ENCODE data around the gene PEX16.

The PEX16 gene

DNA sequence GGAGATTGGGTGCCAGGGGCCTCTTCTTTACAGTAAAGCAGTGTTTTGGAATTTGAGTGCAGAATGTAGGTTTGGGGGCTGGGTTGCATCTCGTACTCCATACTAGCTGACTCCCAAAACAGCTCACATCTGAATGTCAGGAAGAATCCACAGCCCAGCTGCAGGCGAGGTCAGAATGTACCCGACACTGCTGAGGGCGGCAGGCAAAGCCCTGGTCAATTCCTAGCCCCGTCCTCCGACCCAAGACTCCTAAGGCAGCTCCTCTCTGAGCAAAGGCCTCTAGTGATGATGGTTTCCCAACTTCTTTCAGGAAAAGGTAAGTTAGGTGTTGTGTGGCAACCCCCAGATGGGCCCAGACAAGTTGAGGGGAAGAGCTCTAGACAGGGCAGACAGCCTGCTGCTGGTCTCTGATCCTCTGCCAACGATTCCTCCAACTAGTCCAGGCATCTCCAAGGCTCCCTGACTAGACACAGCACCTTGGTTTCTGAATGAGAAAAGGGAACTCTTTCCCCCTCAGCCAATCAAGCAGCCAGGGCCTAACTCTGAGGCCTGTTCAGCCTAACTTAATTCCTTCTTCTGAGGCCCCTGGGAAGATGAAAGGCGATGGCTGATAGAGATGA, 13.4 kb upstream of the PEX16 start:
- DNase-seq = no peak

GRCh38 chr11:45930031-45930794, 12.5 kb upstream of the PEX16 start:
- no peak for DNase-seq

DNA sequence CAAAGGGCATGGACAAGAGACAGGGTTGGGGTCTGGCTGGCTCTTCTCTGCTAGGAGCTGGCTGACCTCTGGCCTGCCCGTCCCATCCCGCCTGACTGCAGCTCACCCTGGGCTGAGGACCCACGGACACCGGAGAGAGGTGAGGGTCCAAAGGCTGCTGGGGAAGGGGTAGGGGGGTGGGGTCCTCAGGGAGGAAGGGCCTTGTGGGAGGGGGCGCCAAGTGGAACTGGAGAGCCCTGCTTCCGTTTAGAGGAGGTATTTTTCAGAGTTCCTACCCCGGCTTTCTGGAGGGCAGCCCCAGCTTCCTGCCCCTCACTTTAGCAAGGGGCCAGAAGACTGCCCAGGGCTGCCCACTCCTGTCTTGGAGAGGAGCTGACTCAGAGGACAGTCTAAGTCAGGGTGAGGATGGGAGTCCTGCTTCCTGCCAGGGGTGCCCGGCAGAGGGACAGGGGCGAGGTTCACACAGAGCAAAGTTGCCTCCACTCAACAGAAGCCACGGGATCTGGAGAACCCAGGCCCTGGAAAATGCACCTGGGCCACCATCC, 11.9 kb upstream of the PEX16 start:
- no peak for DNase-seq

DNA sequence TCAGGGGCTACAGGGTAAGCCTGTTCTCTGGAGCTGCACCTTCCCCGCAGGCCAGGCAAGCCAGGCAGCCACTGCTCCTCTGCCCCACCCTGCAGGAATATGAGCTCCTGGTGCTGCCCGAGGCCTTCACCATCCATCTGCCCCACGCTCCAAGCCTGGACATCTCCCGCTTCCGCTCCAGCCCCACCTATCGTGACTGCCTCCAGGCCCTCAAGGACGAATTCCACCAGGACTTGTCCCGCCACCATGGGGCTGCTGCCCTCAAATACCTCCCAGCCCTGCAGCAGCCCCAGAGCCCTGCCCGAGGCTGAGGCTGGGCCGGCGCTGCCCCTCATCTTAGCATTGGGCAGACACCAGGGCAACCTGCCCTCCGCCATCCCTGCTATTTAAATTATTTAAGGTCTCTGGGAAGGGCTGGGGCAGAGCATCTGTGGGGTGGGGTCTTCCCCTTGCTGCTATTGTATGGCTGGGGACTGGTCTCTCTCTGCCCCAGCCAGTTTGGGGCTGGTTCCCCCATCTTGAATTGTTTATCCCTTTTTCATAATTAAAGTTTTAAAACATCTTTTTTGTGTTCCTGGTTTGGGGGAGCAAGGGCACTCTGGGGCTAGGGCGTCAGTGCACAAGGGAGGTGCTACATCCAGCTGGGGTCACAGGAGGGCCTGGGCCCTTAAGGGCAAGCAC, 11.0 kb upstream of the PEX16 start:
- DNase-seq = no peak

DNA sequence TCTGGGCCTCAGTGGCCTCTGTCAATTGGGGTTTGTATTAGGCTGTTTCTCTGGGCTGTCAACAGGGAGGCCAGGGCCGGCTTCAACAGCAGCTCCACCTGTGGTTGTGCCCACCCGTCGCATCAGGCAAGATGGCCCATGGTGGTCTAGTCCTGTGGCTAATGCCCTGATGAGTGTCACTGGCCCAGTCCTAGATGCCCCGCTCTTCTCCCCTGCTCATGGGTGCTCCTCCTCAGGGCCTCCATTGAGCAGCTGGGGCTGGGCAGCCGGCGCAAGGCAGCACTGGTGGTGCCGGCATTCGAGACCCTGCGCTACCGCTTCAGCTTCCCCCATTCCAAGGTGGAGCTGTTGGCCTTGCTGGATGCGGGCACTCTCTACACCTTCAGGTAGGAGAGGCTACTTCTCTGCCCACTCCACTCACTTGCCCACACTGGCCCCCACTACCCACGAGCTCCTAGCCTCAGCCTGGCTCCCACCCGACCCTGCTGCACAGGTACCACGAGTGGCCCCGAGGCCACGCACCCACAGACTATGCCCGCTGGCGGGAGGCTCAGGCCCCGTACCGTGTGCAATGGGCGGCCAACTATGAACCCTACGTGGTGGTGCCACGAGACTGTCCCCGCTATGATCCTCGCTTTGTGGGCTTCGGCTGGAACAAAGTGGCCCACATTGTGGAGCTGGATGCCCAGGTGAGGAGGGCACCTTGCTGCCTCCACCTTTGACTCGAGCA, 10.2 kb upstream of the PEX16 start:
- no peak for DNase-seq

- no peak for DNase-seq
These were observed 9.6 kb upstream of the PEX16 start for GRCh38 chr11:45927332-45927683.

GRCh38 chr11:45926536-45927331, 9.1 kb upstream of the PEX16 start:
- no peak for DNase-seq

DNA sequence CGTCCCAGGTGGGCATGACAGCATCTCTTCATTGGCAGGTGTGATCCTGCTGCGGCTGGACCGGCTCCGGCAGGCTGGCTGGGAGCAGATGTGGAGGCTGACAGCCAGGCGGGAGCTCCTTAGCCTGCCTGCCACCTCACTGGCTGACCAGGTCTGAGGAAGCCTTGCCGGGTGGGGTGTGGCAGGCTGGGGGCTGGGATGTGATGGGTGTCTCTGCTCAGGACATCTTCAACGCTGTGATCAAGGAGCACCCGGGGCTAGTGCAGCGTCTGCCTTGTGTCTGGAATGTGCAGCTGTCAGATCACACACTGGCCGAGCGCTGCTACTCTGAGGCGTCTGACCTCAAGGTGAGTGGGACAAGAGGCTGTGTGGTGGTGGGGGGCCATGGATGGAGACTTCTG, 8.3 kb upstream of the PEX16 start:
- no peak for DNase-seq

DNA sequence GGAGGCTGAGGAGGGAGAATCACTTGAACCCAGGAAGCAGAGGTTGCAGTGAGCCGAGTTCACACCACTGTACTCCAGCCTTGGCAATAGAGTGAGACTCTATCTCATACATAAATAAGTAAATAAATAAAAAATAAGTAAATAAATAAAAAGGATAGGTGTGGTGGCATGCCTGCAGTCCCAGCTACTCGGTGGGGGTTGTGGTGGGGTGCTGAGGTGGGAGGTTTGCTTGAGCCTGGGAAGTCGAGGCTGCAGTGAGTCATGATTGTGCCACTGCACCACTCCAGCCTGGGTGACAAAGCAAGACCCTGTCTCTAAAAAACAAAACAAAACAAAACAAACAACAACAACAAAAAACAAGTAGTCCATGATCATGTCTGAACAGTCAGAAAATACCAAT, 7.9 kb upstream of the PEX16 start:
- no peak for DNase-seq

- DNase-seq = no peak
These were observed 7.2 kb upstream of the PEX16 start for GRCh38 chr11:45924927-45925326.

- DNase-seq = no peak
These were observed 6.6 kb upstream of the PEX16 start for GRCh38 chr11:45924036-45924915.

DNA sequence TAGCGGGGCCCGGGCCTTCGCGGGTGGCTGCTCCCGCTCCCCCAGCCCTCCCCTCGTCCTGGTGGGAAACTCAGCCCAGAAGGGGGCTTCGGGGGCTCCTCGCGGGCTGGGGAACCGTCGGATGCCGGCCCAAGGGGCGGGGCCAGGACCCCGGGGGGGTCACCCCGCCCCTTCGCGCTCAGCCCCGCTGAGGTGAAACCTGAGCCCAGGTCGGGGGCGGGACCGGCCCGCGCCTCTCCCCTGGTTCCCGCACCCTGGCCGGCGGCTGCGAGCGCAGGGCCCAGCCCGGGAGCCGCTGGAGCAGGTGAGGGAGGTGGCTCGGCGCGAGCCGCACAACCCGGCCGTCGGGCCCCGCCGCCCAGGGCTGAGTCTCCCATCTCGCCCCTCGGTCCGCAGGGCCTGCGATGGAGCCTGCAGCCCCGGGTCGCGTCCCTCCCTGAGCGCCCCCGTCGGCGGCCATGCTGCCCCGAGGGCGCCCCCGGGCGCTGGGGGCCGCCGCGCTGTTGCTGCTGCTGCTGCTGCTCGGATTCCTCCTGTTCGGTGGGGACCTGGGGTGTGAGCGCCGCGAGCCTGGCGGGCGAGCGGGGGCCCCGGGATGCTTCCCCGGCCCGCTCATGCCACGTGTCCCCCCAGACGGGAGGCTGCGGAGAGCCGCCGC, 4.9 kb upstream of the PEX16 start, which contains the start of gene LARGE2:
Gene LARGE2 (plus strand): TSS at position 232 of the 658 bp plus-strand sequence. CDS start 227 bp downstream, at position 459.
- DNase-seq = peak; percentile 64

GRCh38 chr11:45921561-45922424, 4.1 kb upstream of the PEX16 start:
- peak; percentile 36 for DNase-seq

- no peak for DNase-seq
These were observed 3.1 kb upstream of the PEX16 start for GRCh38 chr11:45920531-45921477.

- DNase-seq = no peak
These were observed 2.3 kb upstream of the PEX16 start for GRCh38 chr11:45919806-45920530.

DNA sequence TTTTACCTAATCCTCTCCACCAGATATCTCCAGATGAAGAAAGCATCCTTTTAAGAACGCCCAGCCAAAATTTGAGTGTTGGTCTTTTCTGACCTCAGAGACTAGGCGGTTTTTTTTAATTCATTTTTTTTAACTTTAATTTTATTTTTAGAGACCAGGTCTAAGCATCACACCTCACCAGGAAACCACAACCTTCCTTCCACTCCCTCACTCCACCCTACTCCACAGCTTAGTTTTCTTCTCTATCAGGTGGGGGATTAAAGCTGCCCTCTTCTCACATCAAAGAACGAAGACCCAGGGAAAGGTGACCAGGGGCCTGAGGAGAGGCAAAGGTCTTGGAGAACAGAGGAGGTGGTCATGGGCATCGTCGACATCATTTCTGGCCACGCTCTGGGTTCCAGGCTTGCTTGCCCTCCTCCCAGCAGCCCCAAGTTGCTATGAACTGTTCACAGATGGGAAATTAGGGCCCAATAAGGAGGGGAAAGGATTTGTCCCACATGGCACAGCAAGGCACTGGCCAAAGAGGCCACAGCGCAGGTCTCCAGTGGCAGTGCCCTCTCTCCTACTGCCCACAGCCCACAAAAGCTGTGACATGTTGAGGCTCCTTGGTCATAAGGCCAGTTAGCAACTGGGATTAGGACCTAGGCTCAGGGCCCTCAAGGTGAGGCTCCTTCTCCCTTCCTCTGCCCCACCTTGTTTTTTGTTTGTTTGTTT, 1.4 kb upstream of the PEX16 start:
- DNase-seq = no peak

- DNase-seq = peak; percentile 40
These were observed 759 bp upstream of the PEX16 start for GRCh38 chr11:45918331-45918941.

Measured in NCI-H1048 (cell line).